ENCODE data around the gene EIF4E1B.

EIF4E1B gene

DNA sequence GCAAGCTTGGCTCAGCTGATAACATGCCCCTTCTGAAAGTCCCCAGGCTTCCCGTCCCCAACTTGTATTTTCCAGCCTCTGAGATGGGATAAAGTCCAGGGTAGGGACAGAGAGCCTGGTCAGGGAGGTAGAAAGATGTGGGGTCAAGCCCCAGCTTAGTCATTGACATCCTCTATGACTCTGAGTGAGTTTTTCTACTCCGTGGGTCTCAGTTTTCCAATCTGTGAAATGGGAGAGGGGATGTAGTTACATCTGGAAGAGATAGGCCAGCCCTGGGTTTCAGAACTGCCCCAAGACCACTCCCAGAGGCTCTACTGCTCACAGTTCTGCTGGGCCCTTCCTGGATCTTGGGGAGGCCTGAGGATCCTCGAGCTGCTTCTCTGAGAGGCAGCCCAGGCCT is 23.6 kb upstream of the EIF4E1B start:
- no peak for DNase-seq

DNA sequence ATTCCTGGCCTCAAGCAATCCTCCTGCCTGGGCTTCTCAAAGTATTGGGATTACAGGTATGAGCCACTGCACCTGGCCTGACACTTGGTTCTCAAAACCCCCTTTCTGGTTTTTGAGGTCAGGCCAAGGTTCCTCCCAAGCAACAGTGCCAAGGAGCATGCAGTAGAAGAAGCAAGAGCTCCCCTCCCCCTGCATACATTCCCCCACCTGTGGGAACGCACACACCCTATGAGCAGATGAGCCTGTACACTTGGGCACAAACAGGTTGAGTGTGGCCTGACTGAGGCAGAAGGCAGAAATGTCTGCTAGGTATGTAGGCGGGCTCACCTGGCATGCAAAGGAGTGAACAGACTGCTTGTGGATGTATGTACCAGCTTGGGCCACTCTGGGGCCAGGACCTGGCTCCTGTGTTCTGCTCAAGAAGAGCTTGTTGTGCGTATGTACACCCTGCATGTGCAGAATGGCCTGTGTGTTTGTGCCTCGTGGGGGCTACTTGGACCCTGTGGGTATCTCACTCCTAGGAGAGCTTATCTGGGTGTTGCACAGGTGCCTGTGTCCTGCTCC is 22.3 kb upstream of the EIF4E1B start:
- DNase-seq = no peak

DNA sequence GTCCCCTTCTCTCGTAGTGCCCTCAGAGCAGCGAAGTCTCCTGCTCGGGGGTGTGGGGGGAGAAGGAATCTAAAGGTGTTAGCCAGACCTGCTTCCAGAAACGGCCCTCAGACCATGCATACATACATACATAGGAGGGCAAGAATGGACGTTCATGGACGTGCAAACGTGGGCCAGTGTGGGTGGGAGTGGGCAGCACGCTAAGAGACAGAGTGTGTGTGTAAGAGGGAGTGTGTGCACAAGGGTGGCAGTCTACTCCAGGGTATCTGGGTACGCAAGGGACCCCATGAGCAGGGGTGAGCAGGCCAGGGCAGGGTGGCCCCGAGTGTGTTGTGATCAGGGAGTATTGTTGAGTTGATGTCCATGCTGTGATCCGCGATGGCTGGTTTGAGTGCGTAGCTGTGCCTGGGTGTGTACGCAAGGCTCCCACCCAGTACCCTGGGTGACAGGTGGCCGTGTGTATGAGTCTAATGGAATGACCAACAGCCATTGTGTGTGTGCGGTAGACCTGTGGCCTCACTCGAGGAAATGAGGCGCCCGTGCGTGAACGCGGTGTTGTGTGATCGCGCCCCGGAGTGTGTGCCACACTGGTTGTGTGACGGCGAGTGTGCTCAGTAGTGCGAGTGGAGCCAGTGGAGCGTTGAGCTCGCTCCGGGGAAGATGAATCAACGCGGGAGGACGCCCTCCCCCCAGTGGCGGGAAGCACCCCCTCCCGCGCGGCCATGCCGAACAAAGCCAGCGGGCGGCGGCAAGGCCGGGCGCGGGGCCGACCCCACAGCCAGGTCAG is 21.3 kb upstream of the EIF4E1B start:
- no peak for DNase-seq

DNA sequence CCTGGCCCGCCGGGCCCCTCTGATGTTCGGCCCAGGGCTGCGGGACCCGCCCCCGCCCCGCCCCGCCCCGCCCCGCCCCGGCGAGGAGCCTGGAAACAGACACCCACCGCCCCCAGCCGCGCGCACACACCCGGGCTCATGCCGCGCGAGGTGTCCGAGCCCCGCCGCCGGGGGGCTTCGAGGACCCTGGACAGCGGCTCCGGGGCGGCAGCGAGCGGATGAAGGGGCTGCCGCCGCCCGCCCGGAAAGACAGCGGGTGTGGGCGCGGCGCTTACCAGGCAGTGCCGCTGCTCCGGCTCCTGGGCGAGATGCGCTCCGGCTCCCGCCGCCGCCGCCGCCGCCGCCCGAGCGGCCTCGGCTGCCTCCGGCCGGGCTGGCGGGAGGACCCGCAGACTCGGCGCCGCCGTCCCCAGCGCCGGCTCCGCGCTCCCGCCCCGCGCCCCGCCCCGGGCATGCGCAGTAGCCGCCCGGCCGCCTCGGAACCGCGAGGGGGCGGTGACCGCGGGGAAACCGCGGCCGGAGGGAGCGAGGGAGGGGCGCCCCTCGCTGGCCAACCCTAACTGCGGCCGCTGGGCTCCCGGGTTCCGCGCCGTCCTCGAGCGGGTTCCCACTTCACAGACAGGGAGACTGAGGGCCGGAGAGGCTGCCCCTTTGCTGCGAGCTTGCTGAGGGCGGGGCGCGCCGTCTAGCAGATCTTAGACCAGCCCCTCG is 20.6 kb upstream of the EIF4E1B start, which contains the start of gene GPRIN1:
Gene GPRIN1 (minus strand): TSS at position 433 of the 711 bp plus-strand sequence. CDS start 10,322 bp downstream, outside the sequence.
- DNase-seq = peak; percentile 78

DNA sequence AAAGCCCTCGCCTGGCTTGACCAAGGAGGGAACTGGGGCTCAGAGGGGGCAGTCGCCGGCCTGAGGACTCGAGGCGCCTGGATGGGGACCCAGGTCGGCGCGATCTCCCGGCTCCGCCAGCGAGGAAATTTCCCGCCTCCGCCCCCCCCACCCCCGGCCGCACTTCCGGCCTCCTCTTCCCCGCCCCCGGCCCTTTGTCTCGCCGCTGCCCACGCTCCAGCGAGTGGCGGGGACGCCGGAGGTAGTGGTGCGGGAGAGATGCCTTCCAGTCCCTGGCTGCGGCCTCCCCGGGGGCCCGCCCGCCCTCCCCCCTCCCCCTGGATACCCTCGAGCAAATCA is 20.1 kb upstream of the EIF4E1B start:
- DNase-seq = no peak

DNA sequence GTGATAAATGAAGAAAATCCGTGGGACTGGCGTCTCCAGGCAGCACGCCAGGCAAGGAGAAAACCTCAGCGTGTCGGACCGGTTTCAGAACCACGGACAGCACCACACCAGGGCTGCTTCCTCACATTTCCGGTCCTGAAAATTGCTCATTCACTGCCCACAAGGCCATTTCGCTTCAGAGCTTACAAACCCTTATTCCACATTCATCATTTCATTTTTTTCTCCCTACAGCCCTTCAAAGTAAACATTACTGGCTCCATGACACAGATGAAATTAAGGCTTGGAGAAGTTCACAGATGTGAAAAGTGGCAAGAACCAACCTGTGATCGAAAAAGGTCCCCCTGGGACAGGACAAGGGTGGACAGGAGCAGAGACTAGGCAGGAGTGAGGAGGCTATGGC is 19.0 kb upstream of the EIF4E1B start:
- DNase-seq = peak; percentile 87

DNA sequence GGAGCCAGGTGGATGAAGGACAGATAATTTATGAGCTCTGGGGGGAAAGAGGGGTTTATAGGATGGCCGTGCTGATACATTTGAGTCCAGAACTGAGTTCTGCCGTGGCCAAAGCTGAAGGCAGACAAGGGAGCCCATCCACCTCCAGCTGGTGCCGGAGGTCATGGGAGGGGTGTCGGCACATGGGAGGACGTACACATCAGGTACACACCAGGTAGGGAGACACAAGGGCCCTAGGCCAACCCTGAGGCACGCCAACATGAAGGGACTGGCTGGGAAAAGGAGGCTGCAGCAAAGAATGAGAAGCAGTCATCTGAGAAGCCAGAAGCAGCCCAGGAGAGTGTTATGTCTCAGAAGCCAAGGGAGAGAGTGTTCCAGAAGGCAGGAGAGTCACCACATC is 18.5 kb upstream of the EIF4E1B start:
- no peak for DNase-seq

DNA sequence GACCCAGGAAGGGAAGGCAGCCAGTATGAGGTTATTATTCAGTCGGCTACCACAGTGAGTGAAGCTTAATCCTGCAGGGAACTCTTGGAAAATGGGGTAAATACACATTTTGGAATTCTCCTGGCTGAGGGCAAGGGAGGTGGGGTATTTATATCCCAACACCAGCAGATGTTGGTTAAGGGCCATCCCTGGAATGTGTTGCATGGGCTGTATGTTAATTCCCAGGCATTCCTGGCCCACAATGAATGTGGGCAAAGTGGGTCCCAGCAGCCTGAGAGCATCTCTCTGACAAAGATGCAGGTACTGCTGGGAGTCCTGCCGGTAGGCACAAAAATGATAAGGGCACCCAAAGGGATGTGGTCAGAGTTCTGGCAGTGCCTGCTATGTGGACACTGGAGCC is 17.6 kb upstream of the EIF4E1B start:
- no peak for DNase-seq

DNA sequence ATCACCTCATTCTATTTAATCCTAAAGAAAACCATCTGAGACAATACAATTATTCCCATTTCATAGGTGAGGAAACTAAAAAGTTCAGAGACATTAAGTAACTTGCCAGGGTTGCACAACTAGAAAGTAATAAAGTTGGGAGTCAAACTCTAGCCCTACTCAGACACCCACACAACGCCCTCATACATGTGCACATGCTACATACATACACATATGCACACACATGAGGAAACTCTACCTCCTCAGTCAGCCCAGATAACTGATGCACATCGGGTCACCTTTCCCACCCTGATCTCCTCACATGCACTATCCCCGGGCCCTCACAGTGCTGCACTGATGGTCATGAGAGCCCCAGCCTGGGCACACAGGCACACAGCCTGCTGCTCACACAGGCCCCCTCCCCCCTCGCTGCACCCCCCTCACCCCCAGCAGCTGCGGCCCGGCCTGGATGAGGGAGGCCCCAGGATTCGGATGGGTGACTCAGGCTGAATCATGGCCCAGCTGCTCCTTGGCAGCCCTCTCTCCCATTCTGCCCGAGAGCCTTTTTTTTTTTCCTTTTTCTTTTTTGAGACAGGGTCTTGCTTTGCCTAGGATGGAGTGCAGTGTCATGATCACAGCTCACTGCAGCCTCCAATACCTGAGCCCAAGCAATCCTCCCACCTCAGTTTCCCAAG is 15.5 kb upstream of the EIF4E1B start:
- no peak for DNase-seq

DNA sequence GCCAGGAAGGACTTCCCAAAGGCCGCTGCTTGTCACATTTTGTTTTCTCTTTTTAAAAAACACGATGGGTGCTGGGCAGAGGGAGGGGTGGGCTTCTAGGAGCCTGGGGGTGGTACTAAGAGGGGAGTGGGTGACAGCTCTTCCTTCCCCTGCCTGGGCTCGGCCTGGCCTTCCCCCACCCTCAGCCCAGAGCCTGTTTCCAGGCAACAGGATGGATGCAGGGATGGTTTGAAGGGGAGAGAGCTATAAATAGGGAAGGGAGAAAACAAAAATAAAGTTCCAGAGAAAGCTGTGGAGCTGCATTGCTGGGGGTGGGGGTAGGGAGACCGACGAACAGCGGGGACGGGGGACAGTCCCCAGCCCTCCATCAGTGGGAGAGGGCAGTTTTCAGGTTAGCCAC is 14.0 kb upstream of the EIF4E1B start:
- no peak for DNase-seq

DNA sequence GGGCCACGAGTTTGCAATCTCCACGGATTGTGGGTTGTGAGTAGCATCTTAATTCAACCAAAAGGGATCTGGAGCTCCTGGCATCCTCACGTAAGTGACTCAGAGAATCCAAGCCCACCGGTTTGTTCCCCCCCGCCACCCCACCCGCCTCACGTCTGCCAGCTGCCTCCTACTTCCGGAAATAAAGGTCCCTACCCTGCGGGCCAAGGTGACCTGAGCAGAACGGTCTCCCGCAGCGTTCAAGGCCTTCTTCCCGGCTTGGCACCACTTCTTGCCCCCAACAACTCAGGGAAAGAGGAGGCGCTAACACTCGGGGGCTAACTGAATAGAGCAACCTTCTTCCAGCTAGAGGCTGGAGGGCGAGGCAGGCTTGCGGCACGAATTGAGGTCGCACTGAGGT is 11.7 kb upstream of the EIF4E1B start:
- no peak for DNase-seq

DNA sequence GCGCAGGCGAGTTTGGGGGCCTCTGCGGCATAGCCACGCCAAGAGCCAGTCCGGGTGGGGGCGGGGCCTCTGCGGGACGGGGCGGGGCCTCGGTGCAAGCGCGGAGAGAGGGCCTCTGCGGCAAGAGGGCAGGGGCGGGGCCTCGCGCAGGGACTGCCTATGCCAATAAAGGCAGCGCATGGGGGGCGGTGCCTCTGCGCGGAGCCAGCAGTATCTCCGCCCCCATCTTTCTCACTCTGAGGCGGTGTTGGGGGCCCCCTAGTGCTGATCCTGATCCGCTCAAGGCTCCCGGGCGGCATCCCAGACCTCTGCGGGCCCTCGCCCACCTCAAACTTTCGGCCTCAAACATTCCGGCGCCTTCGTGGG is 11.3 kb upstream of the EIF4E1B start:
- peak; percentile 80 for DNase-seq

DNA sequence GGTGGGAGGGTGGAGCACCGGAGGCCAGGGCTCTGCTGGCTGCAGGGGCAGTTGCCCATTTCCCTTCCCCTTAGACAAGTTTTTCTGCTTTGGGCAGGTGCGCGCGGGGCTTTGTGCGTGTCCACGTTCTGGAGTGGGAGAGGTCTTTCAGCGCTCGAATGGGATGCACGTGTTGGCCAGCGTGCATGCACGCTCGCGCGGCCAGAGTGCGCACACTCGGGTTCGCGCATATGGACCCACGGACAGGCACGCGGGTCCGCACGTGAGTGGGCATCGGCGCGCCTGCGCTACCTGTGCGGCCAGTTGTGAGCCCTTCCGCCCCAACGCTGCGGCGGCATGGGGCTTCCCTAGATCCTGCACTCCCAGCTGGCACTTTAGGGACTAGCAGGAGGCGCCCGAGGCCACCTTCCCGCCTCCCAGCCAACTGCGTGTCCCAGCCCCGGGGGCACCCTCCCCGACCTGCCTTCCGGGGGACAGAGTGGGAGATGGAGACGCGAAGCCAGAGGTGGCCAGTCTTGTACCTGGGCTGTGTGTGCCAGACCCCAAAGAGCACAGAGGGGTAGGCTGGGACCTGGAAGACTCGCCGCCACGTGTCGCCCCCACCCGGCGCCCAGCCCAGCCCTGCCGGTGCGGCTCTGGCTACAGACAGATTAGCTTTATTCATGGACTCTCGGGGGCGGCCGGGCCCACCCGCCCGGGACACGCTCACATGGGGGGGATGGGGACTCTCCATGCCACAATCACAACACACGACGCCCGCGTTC is 10.7 kb upstream of the EIF4E1B start:
- DNase-seq = no peak

DNA sequence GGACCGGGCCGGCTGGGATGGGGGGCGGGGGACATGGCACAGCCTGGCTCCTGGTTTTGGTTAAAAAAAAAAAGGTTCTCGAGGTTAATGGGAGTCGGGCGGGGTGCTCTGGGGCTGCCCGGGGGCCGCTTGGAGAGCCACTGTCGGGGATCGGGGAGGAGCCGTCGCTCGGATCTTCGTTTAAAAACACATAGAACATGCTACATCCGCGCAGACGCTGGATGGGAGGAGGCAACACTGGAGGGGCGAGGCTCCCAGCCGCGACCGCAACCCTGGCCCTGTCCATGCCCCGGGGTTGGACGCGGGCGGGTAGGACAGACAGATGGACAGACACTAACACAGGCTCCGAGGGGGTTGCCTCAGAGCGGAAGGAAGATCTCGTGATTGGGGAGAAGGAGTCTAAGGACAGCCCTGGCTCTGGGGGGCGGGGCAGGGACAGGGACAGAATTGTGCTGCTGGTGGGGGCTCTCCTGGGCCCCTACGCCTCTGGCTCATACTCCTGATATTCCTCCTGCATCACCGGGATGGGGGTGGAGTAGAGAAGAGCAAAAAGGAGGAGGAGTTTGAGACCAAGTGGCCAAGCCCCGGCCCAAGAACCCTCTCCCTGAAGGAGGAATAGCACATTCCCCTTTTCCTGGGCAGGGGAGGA is 10.0 kb upstream of the EIF4E1B start:
- no peak for DNase-seq

DNA sequence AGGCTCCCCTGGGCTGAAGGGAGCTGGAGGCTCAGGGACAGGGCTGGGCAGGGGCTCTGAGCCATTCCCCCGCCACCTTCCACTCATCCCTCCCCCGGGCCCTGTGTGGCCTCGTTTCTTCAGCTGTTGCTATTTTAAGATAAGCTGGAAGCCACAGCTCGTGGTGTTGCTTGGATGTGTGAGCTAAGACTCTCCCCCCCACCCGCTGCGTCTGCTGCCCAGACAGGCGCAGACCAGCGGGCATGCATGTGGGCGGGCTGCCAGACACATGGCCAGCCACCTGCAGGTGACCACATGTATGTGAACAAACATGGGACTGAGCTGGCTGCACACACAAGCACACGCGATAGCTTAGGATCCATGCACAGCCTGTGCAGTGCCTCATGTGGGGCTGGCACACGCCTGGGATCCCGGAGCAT is 8.8 kb upstream of the EIF4E1B start:
- DNase-seq = no peak

DNA sequence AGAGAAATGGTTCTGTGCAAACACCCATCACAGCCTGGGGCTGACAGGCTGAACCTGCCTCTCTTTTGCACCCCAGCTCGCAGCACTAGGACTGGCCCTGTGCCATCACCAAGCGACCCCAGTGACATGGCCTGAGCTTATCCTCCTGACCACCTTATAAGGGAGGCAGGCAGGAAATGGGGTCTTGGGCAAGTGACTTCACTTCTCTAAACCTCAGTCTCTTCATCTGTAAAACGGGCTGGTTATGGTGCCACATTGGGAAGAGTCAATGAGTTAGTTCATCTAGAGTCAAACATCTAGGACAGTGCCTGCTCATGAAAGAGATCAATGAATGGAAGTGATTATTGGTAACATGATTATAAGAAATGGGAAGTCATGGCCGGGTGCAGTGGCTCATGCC is 6.3 kb upstream of the EIF4E1B start:
- DNase-seq = no peak

DNA sequence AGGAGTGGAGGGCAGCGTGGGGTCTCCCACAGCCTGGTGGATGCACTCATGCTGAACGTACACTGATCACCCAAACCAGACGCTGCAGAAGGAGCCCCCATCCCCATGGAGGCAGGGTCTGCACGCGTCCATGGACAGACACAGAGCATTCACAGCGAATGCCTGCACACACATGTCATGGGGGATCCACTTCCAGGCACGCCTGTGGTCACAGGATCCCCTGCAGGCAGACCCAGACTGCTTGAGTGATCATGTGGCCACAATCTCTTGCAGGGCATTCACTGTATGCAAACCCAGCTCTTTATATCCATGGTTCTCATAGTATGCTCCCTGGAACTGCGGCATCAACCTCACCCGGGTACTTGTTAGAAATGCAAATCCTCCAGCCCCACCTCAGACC is 5.5 kb upstream of the EIF4E1B start:
- no peak for DNase-seq

DNA sequence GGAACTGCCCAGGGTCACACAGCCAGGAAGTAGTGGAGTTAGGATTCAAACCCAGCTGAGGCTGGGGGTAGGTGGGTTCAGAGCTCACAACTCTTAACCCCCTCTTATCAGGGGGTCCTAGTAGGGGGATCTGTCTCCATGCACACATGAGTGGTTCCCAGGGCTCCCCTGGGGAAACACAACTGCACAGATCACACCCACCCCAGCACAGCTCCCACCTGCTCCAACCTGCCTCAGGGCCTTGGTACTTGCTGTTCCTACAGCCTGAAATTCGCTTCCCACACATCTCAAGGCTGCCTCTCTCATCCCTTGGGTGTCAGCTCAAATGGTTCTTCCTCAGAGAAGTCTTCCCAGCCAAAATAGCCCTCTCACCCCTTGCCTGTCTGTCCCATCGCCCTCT is 5.0 kb upstream of the EIF4E1B start:
- DNase-seq = no peak

DNA sequence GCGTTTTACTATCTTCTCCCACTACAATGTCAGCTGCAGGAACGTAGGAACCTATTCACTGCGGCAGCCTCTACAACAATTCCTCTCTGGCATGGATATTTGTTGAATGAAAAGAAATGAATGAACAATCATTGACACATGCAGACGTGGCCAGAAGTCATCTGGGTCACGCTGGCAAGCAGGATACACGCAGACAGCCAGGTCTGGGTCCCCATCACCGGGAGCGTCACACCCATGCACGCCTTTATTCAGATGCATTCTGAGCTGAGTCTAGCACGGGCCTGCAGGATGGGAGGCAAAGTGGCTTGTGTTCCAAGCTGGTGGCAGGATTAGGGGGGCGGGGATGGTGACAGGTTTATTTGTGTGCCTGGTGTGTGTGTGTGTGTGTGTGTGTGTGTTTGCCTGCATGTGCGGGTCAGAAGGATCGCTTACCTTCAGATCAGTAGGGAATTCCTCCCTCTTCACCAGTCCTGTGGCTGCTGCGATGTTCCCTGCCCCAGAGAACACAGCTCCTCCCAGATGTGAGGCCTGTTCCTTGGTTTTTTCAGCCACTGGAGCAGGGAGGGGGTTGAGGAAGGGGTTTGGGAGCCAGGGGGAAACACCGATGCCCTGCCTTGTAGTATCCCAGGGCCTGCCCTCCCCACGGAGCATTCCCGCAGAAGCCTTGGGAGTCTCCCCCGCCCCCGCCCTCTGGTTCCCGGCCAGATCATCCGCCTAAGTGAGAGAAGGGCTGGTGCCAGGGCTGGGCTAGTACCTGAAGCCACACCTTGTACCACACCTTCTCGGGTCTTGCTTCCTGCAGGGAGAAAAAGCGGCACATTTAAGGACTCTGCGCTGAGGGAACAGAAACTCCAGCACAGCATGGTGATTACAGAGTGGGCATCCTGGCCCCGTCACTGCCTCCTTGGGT is 4.3 kb upstream of the EIF4E1B start:
- no peak for DNase-seq

DNA sequence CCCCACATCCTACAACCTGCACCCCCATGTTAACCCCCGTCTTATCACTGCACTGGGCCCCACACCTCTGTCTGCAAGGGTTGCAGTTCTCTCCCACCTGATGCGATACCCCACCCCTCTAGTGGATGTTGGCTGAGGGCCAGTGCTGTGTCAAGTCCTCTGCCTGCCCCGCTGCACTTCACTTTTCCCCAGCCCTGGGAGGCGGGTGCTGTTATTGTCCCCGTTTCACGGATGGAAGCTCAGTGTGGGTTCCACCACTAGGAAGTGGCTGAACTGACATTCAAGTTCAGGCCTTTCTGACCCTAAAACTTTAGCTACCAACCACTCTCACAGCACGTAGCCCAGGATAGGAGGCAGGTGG is 3.6 kb upstream of the EIF4E1B start:
- DNase-seq = no peak

DNA sequence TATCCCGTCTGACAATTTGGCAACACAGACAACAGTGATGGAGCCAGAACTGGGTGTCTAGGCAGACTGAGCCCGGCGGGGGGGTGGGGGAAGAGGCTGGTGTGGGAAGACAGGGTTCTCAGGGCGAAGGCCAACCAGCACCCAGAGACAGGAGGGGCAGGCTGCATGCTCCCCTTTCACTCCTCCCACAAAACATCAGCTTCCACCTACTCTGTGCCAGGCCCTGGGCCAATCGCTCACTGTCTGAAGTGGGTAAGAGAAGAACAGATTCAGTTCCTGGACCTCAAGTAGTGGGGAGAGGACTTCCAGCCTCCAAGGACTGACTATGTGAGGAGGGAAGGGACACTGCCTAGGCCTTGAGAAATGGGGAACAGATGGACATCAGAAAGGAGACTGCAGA is 2.9 kb upstream of the EIF4E1B start:
- DNase-seq = no peak
